OCI-LY3 (cell line): ENCODE measurements around the gene TBL1XR1.

Experiments used
- EZH2phosphoT487 ChIP-seq: fragments of 200-600 bp; shearing (Covaris generic); IDR thresholded peaks from 2 replicates; pipeline ENCODE4 v1.6.1; 2018; ENCODE audit warnings: antibody characterized with exemption, mixed run types, low read depth
- TF ChIP-seq, protein P1 (sequence below): fragments of 200-600, 300-600 bp; sonication (generic); IDR thresholded peaks from 2 replicates; pipeline ENCODE4 v1.5.1; 2014; ENCODE audit warnings: antibody characterized with exemption, low read length, low read depth

DNA sequence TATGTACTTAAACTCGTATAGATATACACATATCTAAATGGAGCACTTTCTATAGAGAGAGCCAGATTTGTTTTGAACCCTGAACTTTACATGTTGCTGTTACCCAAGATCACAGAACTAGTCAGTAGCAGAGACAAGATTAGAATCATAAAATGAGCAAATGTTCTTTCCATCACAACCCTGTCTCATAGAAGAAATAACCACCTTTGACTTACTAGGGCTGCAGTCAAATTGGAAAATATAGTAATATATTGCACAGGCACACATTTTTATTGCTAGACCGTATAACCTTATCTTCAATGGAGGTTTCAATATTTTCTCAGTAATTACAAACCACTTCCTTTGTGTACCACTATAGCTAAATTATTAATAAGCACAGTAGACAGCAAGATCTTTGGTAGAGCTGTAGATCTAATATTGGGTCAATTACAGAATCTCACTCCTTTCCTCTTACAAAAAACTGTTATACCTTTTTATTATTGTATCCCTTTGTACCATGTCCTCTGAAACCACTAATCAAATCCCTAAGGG lies 41.5 kb upstream of the TBL1XR1 start:
- TF ChIP-seq, protein P1, sequence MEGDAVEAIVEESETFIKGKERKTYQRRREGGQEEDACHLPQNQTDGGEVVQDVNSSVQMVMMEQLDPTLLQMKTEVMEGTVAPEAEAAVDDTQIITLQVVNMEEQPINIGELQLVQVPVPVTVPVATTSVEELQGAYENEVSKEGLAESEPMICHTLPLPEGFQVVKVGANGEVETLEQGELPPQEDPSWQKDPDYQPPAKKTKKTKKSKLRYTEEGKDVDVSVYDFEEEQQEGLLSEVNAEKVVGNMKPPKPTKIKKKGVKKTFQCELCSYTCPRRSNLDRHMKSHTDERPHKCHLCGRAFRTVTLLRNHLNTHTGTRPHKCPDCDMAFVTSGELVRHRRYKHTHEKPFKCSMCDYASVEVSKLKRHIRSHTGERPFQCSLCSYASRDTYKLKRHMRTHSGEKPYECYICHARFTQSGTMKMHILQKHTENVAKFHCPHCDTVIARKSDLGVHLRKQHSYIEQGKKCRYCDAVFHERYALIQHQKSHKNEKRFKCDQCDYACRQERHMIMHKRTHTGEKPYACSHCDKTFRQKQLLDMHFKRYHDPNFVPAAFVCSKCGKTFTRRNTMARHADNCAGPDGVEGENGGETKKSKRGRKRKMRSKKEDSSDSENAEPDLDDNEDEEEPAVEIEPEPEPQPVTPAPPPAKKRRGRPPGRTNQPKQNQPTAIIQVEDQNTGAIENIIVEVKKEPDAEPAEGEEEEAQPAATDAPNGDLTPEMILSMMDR = no peak
- TF ChIP-seq EZH2phosphoT487 = no peak
